Activated T-cell treated with anti-CD3 and anti-CD28 coated beads, Interleukin-2, amount 50 U/mL, for 72 hours (primary cell): ENCODE measurements around the gene CHERP. TPM values are rescaled to one million over a fixed set of nuclear protein-coding genes. Genes with fewer than 3 reads are reported as not detected.
A peak's percentile ranks its signal among the peaks of the same experiment; 100 is the strongest.

ENCODE experiments used
- ATAC-seq, 2 donors: fragments of 150-1000 bp; cut with Tn5 transposase; replicated peaks in 1 of 2; 2 replicates each; pipeline ENCODE4 v1.10.0; 2021; ENCODE audit warnings: moderate library complexity in 2 of 2, mild to moderate bottlenecking in 1 of 2
- DNase-seq, 2 donors: peaks; one replicate each; pipeline ENCODE4 v3.0.0; 2021 to 2022; ENCODE audit warnings: mixed read lengths in 1 of 2
- H3K27ac Mint-ChIP-seq: one replicate; pipeline ENCODE4 v1.8.0; 2022; ENCODE audit warnings: mild to moderate bottlenecking, moderate library complexity, mixed read lengths
- H3K27me3 Mint-ChIP-seq: one replicate; pipeline ENCODE4 v1.8.0; 2022; ENCODE audit warnings: low read depth, mixed read lengths
- H3K36me3 Mint-ChIP-seq, 2 donors: one replicate each; pipeline ENCODE4 v1.8.0; 2022; ENCODE audit warnings: mixed read lengths in 2 of 2, mild to moderate bottlenecking in 1 of 2; ENCODE audit not compliant: insufficient read depth in 2 of 2
- H3K4me1 Mint-ChIP-seq: one replicate; pipeline ENCODE4 v1.8.0; 2022; ENCODE audit warnings: low read depth, mixed read lengths
- H3K4me3 Mint-ChIP-seq, 2 donors: one replicate each; pipeline ENCODE4 v1.8.0; 2022; ENCODE audit warnings: mild to moderate bottlenecking in 2 of 2, mixed read lengths in 2 of 2, moderate library complexity in 2 of 2
- H3K9me3 Mint-ChIP-seq, 2 donors: one replicate each; pipeline ENCODE4 v1.8.0; 2022; ENCODE audit warnings: mixed read lengths in 2 of 2
- total RNA-seq, 2 donors: library from RNA; stranded (reverse); gene quantifications; one replicate each; pipeline ENCODE4 v1.2.3, GENCODE V29; 2022

The CHERP gene
- total RNA-seq, 2 donors from 2014 or later: 54.8 to 59.6 TPM

- H3K4me3 Mint-ChIP-seq: no peak overlapping the region
- peaks cover 2 to 26% of the 10 kb centered on the region in 2 donors for H3K36me3 Mint-ChIP-seq
- no peaks in the 10 kb centered on the region for H3K4me1 Mint-ChIP-seq
- no peaks in the 10 kb centered on the region for H3K9me3 Mint-ChIP-seq
- DNase-seq (peak; percentile 40 to 54), ATAC-seq (peak; percentile 61 to 80)
- no peaks in the 10 kb centered on the region for H3K27me3 Mint-ChIP-seq
- peak overlapping the region; percentile 46 for H3K27ac Mint-ChIP-seq
Observed at GRCh38 chr19:16527971-16528521, 14.2 kb downstream of the CHERP start.

GRCh38 chr19:16527334-16527935, 14.8 kb downstream of the CHERP start:
- no peak overlapping the region for H3K27ac Mint-ChIP-seq
- ATAC-seq: no peak
- H3K4me3 Mint-ChIP-seq: no peak overlapping the region
- H3K9me3 Mint-ChIP-seq: no peaks in the 10 kb centered on the region
- H3K4me1 Mint-ChIP-seq: no peaks in the 10 kb centered on the region
- no peaks in the 10 kb centered on the region for H3K27me3 Mint-ChIP-seq
- peaks cover 4 to 26% of the 10 kb centered on the region in 2 donors for H3K36me3 Mint-ChIP-seq
- DNase-seq: no peak

DNA sequence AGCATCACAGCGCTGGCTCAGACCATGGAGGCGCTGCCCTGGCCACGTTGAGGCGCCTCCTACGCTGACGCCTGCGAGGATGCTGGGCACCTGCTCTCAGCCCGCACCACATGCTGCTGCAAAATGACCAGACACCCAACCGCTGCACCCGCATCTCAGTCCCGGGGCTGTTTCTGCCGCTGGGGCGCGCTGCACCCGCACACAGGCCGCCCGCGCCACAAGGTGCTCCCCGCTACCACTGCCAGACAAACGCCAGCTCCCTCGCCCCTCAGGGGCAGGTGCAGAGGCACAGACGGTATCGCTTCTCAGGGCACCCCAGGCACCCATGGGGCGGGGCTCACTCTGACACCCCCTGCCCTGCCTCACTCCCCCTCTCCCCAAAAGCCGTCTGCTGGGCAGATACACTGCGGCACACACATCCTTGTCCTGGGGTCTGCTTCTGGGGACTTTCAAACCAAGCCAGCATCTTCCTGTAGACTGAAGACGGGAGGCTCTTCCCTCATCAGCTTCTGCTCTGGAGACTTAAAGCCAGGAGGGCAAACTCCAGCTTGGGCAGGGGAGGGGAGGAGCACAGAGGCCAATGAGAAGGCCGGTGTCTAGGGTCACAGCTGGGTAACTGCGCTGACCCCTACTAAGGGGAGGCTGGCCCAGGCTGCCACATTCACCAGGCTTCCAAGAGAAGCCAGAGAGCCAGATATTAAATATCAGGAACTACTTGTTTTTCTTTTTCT, 16.3 kb downstream of the CHERP start:
- H3K27me3 Mint-ChIP-seq: no peaks in the 10 kb centered on the region
- H3K4me3 Mint-ChIP-seq: no peak overlapping the region
- peaks cover 4 to 20% of the 10 kb centered on the region in 2 donors for H3K36me3 Mint-ChIP-seq
- H3K4me1 Mint-ChIP-seq: no peaks in the 10 kb centered on the region
- DNase-seq (no peak), ATAC-seq (no peak)
- no peaks in the 10 kb centered on the region for H3K9me3 Mint-ChIP-seq
- H3K27ac Mint-ChIP-seq: no peak overlapping the region

DNA sequence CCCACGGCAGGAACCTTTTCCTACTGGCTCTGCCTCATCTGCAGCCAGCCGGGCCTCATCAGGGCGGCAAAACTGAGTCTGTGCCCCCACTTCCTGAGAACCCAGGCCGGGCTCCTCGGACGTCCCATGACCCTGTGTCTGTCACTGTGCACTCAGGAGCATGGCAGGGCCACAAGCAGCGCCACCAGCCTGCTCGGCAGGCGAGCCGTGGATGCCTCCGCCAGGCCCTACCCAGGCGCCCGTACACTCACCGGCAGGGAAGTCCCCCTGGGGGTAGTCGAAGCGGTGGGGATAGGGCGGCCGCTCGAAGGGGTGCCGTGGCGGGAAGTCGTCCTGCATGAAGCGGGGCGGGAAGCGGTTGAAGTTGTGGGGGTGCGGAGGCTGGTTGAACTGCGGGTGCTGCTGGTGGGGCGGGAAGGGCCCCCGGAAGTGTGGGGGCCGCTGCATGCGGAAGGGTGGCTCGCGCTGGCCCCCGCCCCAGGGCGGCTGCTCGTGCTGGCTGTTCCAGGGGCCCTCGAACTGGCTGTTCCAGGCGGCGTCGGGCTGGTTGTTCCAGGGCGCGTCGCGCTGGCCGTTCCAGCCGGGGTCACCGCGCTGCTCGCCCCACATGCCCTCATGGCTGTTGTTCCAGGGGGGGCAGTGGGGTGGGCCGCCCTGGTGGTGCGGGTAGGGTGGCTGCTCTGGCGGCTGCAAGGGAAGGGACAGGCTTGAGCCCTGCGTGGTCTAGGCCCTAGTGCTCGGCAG, 17.1 kb downstream of the CHERP start:
- peaks cover 4 to 20% of the 10 kb centered on the region in 2 donors for H3K36me3 Mint-ChIP-seq
- no peak overlapping the region for H3K27ac Mint-ChIP-seq
- ATAC-seq (no peak), DNase-seq (no peak)
- no peak overlapping the region for H3K4me3 Mint-ChIP-seq
- no peaks in the 10 kb centered on the region for H3K9me3 Mint-ChIP-seq
- no peaks in the 10 kb centered on the region for H3K27me3 Mint-ChIP-seq
- H3K4me1 Mint-ChIP-seq: no peaks in the 10 kb centered on the region

DNA sequence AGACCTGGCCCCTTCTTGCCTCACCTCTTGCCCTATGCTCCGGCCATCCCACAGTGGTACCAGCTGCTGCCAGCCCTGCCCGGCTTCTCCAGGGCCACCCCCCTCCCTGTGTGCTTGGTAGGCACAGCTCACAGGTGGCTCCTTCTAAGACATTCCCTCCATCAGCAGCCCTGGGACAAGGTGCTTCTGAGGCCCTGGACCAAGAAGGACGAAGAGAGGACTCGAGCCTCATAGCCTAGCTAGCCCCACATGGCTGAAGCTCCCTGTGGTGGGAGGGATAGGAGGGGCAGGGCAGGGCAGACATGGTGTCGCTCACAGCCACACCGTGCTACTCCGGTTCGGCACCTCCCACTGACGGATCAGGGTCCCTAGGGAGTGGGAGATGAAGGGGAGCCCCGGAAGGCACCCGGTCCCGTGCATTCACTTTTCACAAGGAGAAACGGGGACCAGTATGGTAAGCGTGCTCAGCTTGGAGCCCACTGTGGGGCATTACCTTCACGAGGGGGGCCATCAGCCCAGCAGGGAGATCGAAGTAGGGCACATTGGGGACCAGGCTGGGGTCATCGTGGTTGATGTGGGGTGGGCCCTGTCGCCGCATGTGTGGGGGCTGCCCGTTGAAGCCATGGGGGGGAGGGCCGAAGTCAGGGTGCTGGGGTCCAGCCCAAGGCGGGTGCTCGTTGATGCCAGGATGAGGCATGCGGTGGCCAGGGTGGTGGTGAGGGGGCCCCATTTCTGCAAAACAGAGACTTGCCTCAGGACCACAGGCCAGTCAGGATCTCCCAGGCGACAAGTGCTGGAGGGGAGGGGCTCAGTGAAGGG, 19.5 kb downstream of the CHERP start:
- no peaks in the 10 kb centered on the region for H3K27me3 Mint-ChIP-seq
- no peak overlapping the region for H3K27ac Mint-ChIP-seq
- no peak overlapping the region for H3K4me3 Mint-ChIP-seq
- no peaks in the 10 kb centered on the region for H3K4me1 Mint-ChIP-seq
- DNase-seq (no peak), ATAC-seq (no peak)
- peaks cover 4 to 15% of the 10 kb centered on the region in 2 donors for H3K36me3 Mint-ChIP-seq
- H3K9me3 Mint-ChIP-seq: no peaks in the 10 kb centered on the region

- Mint-ChIP-seq H3K36me3 (peaks cover 4 to 11% of the 10 kb centered on the region in 2 donors), H3K9me3 (no peaks in the 10 kb centered on the region), H3K4me3 (no peak overlapping the region), H3K4me1 (no peaks in the 10 kb centered on the region), H3K27me3 (no peaks in the 10 kb centered on the region), H3K27ac (no peak overlapping the region)
- DNase-seq (no peak), ATAC-seq (peak in 1 of 2 donors; percentile 10)
Observed at GRCh38 chr19:16521715-16522289, 20.4 kb downstream of the CHERP start.

DNA sequence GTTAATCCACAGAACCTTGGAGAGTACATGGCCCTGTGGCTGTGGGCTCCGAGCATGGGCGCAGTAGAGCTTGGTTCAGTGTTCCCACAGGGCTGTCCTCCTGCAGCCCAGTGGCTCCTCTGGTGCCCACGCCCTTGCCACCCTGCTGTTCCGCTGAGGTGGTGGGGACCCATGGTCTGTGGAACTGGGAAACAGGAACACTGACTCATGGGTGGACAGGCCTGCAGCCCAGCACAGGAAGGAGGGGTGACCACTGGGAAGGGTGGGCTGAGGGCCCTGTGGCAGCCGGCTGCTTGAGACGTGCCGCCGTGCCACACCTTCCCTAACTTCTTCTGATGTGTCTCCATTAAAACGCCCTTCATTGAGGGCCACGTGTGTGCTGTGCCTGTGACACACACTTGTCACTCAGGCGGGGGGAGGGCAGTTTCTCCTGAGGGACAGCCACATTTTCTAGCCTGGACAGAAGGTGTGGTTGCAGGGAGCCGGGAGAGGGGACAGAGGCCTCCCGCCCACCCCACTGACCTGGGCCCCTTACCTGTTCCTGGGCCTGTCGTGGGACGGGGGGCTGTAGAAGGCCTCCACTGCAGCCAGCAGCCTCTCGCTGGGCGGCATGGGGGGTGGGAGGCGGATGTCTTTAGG, 21.1 kb downstream of the CHERP start:
- Mint-ChIP-seq H3K36me3 (peaks cover 4 to 9% of the 10 kb centered on the region in 2 donors), H3K4me1 (no peaks in the 10 kb centered on the region), H3K4me3 (no peak overlapping the region), H3K27me3 (no peaks in the 10 kb centered on the region), H3K9me3 (no peaks in the 10 kb centered on the region), H3K27ac (no peak overlapping the region)
- ATAC-seq (no peak), DNase-seq (no peak)

DNA sequence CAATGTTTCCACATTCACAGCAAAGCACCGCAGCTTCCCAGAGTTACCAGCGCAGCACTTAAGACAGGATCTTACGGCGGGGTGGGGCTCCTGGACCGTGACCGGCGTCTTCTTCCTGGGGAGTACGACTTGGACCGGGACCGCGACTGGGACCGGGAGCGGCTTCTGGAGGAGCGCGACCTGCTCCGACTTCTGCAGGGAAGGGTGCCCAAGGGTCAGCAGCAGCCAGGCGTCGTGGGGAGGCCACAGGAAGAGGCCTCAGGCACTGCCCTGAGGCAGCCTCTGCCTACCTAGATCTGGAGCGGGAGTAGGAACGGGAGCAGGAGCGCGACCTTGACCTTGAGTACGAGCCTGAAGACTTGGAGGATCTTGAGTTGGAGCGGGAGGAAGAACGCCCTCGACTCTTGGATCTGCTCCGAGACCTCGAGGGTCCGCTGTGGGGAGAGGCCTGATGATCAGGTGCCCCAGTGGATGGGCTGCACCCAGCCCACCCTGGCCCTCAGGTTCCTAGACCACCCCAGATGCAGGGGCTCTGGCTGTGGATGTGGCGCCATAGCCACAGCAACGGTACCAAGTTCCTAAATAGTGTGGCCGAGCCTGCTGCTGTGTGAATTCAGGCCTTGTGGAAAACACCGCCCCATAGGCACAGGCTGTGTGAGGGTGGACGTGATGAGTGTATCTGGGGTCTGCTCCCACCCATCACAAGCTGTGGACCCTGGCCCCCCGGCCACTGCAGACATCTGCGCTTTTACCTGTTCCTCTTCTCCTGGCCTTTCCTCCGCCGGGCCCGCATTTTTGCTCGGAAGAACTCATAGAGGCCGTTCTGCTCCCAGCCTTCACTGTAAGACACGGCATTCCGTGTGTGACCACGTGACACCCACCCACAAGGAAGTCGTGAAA, 21.9 kb downstream of the CHERP start:
- no peaks in the 10 kb centered on the region for H3K27me3 Mint-ChIP-seq
- peaks cover 4 to 9% of the 10 kb centered on the region in 2 donors for H3K36me3 Mint-ChIP-seq
- no peaks in the 10 kb centered on the region for H3K4me1 Mint-ChIP-seq
- no peak overlapping the region for H3K27ac Mint-ChIP-seq
- H3K9me3 Mint-ChIP-seq: no peaks in the 10 kb centered on the region
- DNase-seq (no peak), ATAC-seq (no peak)
- no peak overlapping the region for H3K4me3 Mint-ChIP-seq

DNA sequence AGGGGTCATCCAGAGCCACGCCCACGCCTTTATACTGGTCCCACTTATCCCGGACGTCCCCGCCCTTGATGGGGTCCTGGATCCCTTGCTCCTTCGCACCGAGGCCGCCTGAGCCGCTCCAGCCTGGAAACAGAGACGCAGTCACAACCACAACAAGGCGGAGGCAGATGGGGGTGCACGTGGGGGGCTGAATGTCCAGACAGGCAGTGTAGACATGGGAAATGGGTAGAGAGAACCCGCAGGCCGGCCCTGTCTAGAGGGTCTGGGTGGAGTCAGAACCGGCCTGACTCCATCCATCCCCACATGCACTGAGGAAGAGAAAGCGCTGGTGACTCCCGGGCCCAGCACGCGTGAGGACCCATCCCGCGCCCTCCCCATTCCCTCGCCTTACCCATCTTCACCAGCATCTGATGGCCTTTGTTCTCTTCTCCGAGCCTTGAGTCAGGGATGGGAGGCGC, 23.0 kb downstream of the CHERP start:
- no peak for ATAC-seq

GRCh38 chr19:16518483-16519229, 23.6 kb downstream of the CHERP start:
- peaks cover 4 to 5% of the 10 kb centered on the region in 2 donors for H3K36me3 Mint-ChIP-seq
- H3K9me3 Mint-ChIP-seq: no peaks in the 10 kb centered on the region

More for the DNA sequence above, 23.0 kb downstream of the CHERP start:
- H3K27me3 Mint-ChIP-seq: no peaks in the 10 kb centered on the region
- H3K4me1 Mint-ChIP-seq: no peaks in the 10 kb centered on the region
- H3K27ac Mint-ChIP-seq: no peak overlapping the region
- DNase-seq: no peak
- peaks cover 4 to 9% of the 10 kb centered on the region in 2 donors for H3K36me3 Mint-ChIP-seq
- no peaks in the 10 kb centered on the region for H3K9me3 Mint-ChIP-seq
- H3K4me3 Mint-ChIP-seq: no peak overlapping the region

DNA sequence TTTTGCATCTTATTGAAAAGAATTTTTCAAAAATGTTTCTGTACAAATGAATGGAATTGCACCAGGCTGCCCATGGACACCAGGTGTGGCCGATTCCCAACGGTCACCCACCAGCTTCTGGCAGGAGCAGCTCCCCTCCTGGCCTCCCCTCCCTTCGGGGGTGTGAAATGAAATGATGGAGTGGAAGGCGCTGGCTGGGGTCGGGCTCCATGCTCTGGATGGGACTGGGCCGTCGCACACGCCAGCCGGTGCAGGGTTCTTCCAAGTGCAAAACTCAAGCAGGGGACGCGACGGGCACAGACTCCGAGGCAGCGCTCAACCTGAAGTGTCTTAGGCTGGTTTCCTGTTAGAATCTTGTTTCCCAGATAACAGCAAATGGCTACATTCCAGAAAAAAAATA, 24.2 kb downstream of the CHERP start:
- DNase-seq: no peak
- peaks cover 1 to 5% of the 10 kb centered on the region in 2 donors for H3K36me3 Mint-ChIP-seq
- ATAC-seq: no peak
- H3K4me1 Mint-ChIP-seq: no peaks in the 10 kb centered on the region
- H3K27me3 Mint-ChIP-seq: no peaks in the 10 kb centered on the region
- no peaks in the 10 kb centered on the region for H3K9me3 Mint-ChIP-seq
- H3K27ac Mint-ChIP-seq: no peak overlapping the region
- no peak overlapping the region for H3K4me3 Mint-ChIP-seq

More at GRCh38 chr19:16518483-16519229, 23.6 kb downstream of the CHERP start:
- DNase-seq (no peak), ATAC-seq (no peak)
- H3K4me3 Mint-ChIP-seq: no peak overlapping the region
- H3K4me1 Mint-ChIP-seq: no peaks in the 10 kb centered on the region
- H3K27ac Mint-ChIP-seq: no peak overlapping the region
- H3K27me3 Mint-ChIP-seq: no peaks in the 10 kb centered on the region
